Neuronal stem cell (in vitro differentiated cells): Measurements from ENCODE around the gene ZFHX3.

Source experiments
- DNase-seq: peaks from one replicate; pipeline ENCODE4 v3.0.0-alpha.2; 2013; ENCODE audit warnings: low spot score
- H2AFZ ChIP-seq: one replicate; pipeline ENCODE4 v1.6.1; 2013; ENCODE audit warnings: mild to moderate bottlenecking, low read length, inconsistent platforms
- H2AK5ac ChIP-seq: 2 replicates; pipeline ENCODE4 v1.6.1; 2013; ENCODE audit warnings: low read depth, mild to moderate bottlenecking, inconsistent platforms, low read length, moderate library complexity, mixed read lengths
- H2BK120ac ChIP-seq: 2 replicates; pipeline ENCODE4 v1.6.1; 2013; ENCODE audit warnings: low read depth, mild to moderate bottlenecking, inconsistent platforms, low read length, moderate library complexity, mixed read lengths
- H2BK12ac ChIP-seq: one replicate; pipeline ENCODE4 v1.6.1; 2013; ENCODE audit warnings: low read length, inconsistent platforms
- H2BK15ac ChIP-seq: 2 replicates; pipeline ENCODE4 v1.6.1; 2013; ENCODE audit warnings: mild to moderate bottlenecking, low read length, inconsistent platforms, mixed read lengths
- H2BK5ac ChIP-seq: one replicate; pipeline ENCODE4 v1.6.1; 2013; ENCODE audit warnings: inconsistent platforms, mild to moderate bottlenecking, low read length, moderate library complexity
- H3K14ac ChIP-seq: one replicate; pipeline ENCODE4 v1.6.1; 2013; ENCODE audit warnings: low read length, inconsistent platforms
- H3K18ac ChIP-seq: 2 replicates; pipeline ENCODE4 v1.6.1; 2013; ENCODE audit warnings: low read length, inconsistent platforms
- H3K23ac ChIP-seq: 2 replicates; pipeline ENCODE4 v1.6.1; 2013; ENCODE audit warnings: low read depth, mild to moderate bottlenecking, mixed read lengths, low read length, inconsistent platforms; ENCODE audit not compliant: poor library complexity
- H3K27ac ChIP-seq: replicated peaks from 3 replicates; pipeline ENCODE4 v1.5.1; 2013; ENCODE audit warnings: low read length, inconsistent platforms
- H3K27me3 ChIP-seq, 3 experiments: 2 replicates each; pipeline ENCODE4 v1.6.1; 2013; ENCODE audit warnings: low read length in 3 of 3, mild to moderate bottlenecking in 2 of 3, inconsistent platforms in 1 of 3, low read depth in 1 of 3, mixed read lengths in 1 of 3, moderate library complexity in 1 of 3; ENCODE audit not compliant: control insufficient read depth in 3 of 3, insufficient read depth in 3 of 3
- H3K36me3 ChIP-seq, 2 donors: replicated peaks in 1 of 2; 2 replicates each; pipeline ENCODE4 v1.6.1; 2013; ENCODE audit warnings: low read length in 2 of 2; ENCODE audit not compliant: control insufficient read depth in 2 of 2, insufficient read depth in 2 of 2
- H3K4ac ChIP-seq: 2 replicates; pipeline ENCODE4 v1.6.1; 2013; ENCODE audit warnings: inconsistent platforms, mild to moderate bottlenecking, low read length, moderate library complexity
- H3K4me1 ChIP-seq, 2 donors: 1 replicate in 1 of 2; 2 replicates in 1 of 2; pipeline ENCODE4 v1.6.1; 2013; ENCODE audit warnings: low read length in 2 of 2, low read depth in 1 of 2; ENCODE audit not compliant: control insufficient read depth in 2 of 2, insufficient read depth in 1 of 2
- H3K4me2 ChIP-seq: one replicate; pipeline ENCODE4 v1.6.1; 2013; ENCODE audit warnings: mild to moderate bottlenecking, low read length, inconsistent platforms; ENCODE audit not compliant: insufficient read depth, poor library complexity, severe bottlenecking
- H3K4me3 ChIP-seq, 2 donors: 2 replicates each; pipeline ENCODE4 v1.5.1; 2013; ENCODE audit warnings: low read length in 2 of 2, mild to moderate bottlenecking in 2 of 2, inconsistent platforms in 1 of 2, moderate library complexity in 1 of 2
- H3K79me1 ChIP-seq: one replicate; pipeline ENCODE4 v1.6.1; 2013; ENCODE audit warnings: low read depth, mild to moderate bottlenecking, inconsistent platforms, low read length, moderate library complexity
- H3K9ac ChIP-seq: one replicate; pipeline ENCODE4 v1.6.1; 2013; ENCODE audit warnings: mild to moderate bottlenecking, low read depth, low read length, inconsistent platforms; ENCODE audit not compliant: poor library complexity
- H3K9me3 ChIP-seq, 2 donors: replicated peaks in 1 of 2; 2 replicates each; pipeline versions ENCODE3 to v1.6.1; 2013; ENCODE audit warnings: low read length in 2 of 2, mild to moderate bottlenecking in 2 of 2, inconsistent platforms in 1 of 2, low read depth in 1 of 2, mixed read lengths in 1 of 2, moderate library complexity in 1 of 2; ENCODE audit not compliant: control insufficient read depth in 2 of 2, insufficient read depth in 1 of 2
- H4K8ac ChIP-seq: one replicate; pipeline ENCODE4 v1.6.1; 2013; ENCODE audit warnings: low read depth, mild to moderate bottlenecking, inconsistent platforms, low read length, moderate library complexity
- H4K91ac ChIP-seq: one replicate; pipeline ENCODE4 v1.6.1; 2013; ENCODE audit warnings: low read length, low read depth, mild to moderate bottlenecking, inconsistent platforms; ENCODE audit not compliant: poor library complexity
- WGBS, 2 donors: extraction: QIAGEN DNeasy Blood & Tissue Kit; methylation state at CpG; one replicate each; pipeline ENCODE4 v1.1.7; 2013; ENCODE audit warnings: missing lambda C conversion rate in 2 of 2, mixed read lengths in 1 of 2; ENCODE audit not compliant: insufficient read length in 2 of 2, insufficient replicate concordance in 1 of 2; ENCODE audit errors: extremely low coverage in 2 of 2; 5-methylcytosine and 5-hydroxymethylcytosine counted together

ZFHX3 gene

DNA sequence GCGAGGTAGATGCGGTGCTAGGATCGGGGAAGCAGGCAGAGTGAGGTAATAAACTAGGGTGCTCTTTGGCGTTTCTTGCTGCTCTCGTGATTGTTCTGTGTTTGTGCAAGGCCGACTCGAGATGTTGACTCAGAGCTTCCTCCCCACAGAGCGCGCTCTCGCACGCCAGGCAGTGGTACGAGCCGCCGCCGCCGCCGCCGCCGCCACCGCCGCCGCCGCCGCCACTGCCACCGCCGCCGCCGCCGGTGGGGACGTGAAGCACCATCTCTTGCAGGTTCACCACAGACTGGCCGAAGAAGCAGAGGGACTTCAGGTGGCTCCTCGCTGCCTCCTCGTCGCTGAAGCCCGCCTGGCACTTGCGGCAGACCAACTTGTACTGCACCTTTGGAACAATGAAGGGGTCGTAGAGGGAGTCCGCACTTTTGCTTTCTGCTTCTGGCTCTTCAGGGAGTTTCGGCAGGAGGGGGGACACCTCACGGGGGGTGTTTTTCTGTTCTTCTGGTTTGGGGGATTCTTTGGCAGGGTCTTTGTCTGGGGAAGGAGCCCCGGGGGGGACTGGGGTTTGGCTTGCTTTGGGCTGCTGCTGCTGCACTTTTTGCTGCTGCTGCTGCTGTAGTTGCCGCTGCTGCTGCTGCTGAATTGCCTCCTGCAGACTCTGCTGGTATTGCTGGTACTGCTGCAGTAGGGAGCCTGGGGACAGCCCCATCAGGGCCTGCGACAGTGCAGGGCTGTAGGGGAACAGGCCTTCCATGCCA, 260.2 kb downstream of the ZFHX3 start:
- peak overlapping the region; percentile 43 for H2BK120ac ChIP-seq
- no peaks in the 10 kb centered on the region for H3K27me3 ChIP-seq
- peak; percentile 36 for DNase-seq
- no peak overlapping the region for H4K8ac ChIP-seq
- peak overlapping the region; percentile 73 for H3K4me2 ChIP-seq
- H4K91ac ChIP-seq = no peak overlapping the region
- no peak overlapping the region for H2AFZ ChIP-seq
- no CpG with 5 or more reads among the region's 43 CpGs for WGBS, 2 donors
- peak overlapping the region; percentile 94 for H3K18ac ChIP-seq
- no peaks in the 10 kb centered on the region for H3K79me1 ChIP-seq
- peak overlapping the region; percentile 8 for H3K23ac ChIP-seq
- peak overlapping the region; percentile 47 for H3K4ac ChIP-seq
- H2BK15ac ChIP-seq = no peak overlapping the region
- peaks cover 5 to 14% of the 10 kb centered on the region in 2 donors for H3K4me1 ChIP-seq
- H2AK5ac ChIP-seq = no peak overlapping the region
- no peak overlapping the region for H2BK12ac ChIP-seq
- H3K27ac ChIP-seq = no peak overlapping the region
- H3K36me3 ChIP-seq = peaks cover 2 to 99% of the 10 kb centered on the region in 2 donors
- peak overlapping the region in 1 of 2 donors; percentile 79 for H3K4me3 ChIP-seq
- H3K14ac ChIP-seq = no peak overlapping the region
- H3K9ac ChIP-seq = peak overlapping the region; percentile 92
- no peak overlapping the region for H2BK5ac ChIP-seq
- peaks cover 0 to 11% of the 10 kb centered on the region in 2 donors for H3K9me3 ChIP-seq

GRCh38 chr16:72787130-72787513, 260.8 kb downstream of the ZFHX3 start:
- Histone ChIP-seq H3K18ac (peak overlapping the region; percentile 4), H2BK5ac (no peak overlapping the region), H3K79me1 (no peaks in the 10 kb centered on the region), H3K4ac (no peak overlapping the region), H3K27ac (no peak overlapping the region), H3K27me3 (no peaks in the 10 kb centered on the region), H3K9me3 (peaks cover 0 to 11% of the 10 kb centered on the region in 2 donors), H2BK12ac (no peak overlapping the region), H3K4me1 (peaks cover 5 to 14% of the 10 kb centered on the region in 2 donors), H4K91ac (no peak overlapping the region), H3K14ac (no peak overlapping the region), H2BK120ac (no peak overlapping the region), H2AFZ (no peak overlapping the region), H3K36me3 (peaks cover 2 to 98% of the 10 kb centered on the region in 2 donors), H3K4me3 (peak overlapping the region in 1 of 2 donors; percentile 72), H2AK5ac (no peak overlapping the region), H3K4me2 (peak overlapping the region; percentile 73), H3K9ac (no peak overlapping the region), H4K8ac (no peak overlapping the region), H3K23ac (no peak overlapping the region), H2BK15ac (no peak overlapping the region)
- no peak for DNase-seq
- no CpG with 5 or more reads among the region's 23 CpGs for WGBS, 2 donors

- Histone ChIP-seq H4K8ac (no peak overlapping the region), H2BK15ac (no peak overlapping the region), H3K79me1 (no peaks in the 10 kb centered on the region), H3K4me1 (peaks cover 5 to 14% of the 10 kb centered on the region in 2 donors), H2AFZ (no peak overlapping the region), H3K9ac (no peak overlapping the region), H3K14ac (no peak overlapping the region), H3K27ac (no peak overlapping the region), H3K23ac (no peak overlapping the region), H3K4me3 (no peak overlapping the region), H3K27me3 (no peaks in the 10 kb centered on the region), H3K9me3 (peaks cover 0 to 11% of the 10 kb centered on the region in 2 donors), H4K91ac (no peak overlapping the region), H2BK120ac (no peak overlapping the region), H3K4me2 (no peak overlapping the region), H3K18ac (no peak overlapping the region), H2AK5ac (no peak overlapping the region), H2BK5ac (no peak overlapping the region), H3K4ac (no peak overlapping the region), H3K36me3 (peaks cover 2 to 95% of the 10 kb centered on the region in 2 donors), H2BK12ac (no peak overlapping the region)
- no CpG with 5 or more reads among the region's 6 CpGs for WGBS, 2 donors
- no peak for DNase-seq
These were observed 261.3 kb downstream of the ZFHX3 start for GRCh38 chr16:72786606-72787005.

DNA sequence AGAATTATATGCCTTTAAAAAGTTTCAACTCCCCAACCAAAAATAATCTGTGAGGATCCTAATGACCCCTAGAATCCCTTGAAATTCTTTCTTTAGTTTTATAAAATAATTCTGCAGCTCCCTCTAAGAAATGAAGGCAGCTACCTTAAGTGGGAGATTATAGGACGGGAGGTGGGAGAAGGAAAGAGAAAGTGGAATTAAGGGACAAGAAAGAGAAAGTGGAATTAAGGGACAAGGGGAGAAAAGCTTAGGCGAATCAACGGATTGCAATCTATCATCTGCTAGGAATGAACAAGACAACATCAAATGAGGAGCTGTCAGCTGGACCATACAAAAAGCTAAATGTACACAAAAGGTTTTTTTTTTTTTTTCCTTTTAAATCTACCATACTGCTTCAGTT, 262.0 kb downstream of the ZFHX3 start:
- Histone ChIP-seq H2BK120ac (no peak overlapping the region), H3K4me2 (no peak overlapping the region), H3K27ac (no peak overlapping the region), H2BK12ac (no peak overlapping the region), H3K9me3 (peaks cover 0 to 7% of the 10 kb centered on the region in 2 donors), H2AFZ (no peak overlapping the region), H4K91ac (no peak overlapping the region), H3K9ac (no peak overlapping the region), H4K8ac (no peak overlapping the region), H3K23ac (no peak overlapping the region), H3K4me3 (no peak overlapping the region), H3K27me3 (no peaks in the 10 kb centered on the region), H3K36me3 (peaks cover 2 to 90% of the 10 kb centered on the region in 2 donors), H3K18ac (no peak overlapping the region), H3K14ac (no peak overlapping the region), H3K4me1 (peaks cover 5 to 14% of the 10 kb centered on the region in 2 donors), H3K79me1 (no peaks in the 10 kb centered on the region), H2AK5ac (no peak overlapping the region), H3K4ac (no peak overlapping the region), H2BK15ac (no peak overlapping the region), H2BK5ac (no peak overlapping the region)
- WGBS, 2 donors = no CpG with 5 or more reads among the region's 3 CpGs
- no peak for DNase-seq
